Measurements from ENCODE around the gene NDUFB7. TPM values are rescaled to one million over a fixed set of nuclear protein-coding genes. Genes with fewer than 3 reads are reported as not detected.

NDUFB7 gene
- total RNA-seq, 1 experiment from 2014 or later: 180 TPM

DNA sequence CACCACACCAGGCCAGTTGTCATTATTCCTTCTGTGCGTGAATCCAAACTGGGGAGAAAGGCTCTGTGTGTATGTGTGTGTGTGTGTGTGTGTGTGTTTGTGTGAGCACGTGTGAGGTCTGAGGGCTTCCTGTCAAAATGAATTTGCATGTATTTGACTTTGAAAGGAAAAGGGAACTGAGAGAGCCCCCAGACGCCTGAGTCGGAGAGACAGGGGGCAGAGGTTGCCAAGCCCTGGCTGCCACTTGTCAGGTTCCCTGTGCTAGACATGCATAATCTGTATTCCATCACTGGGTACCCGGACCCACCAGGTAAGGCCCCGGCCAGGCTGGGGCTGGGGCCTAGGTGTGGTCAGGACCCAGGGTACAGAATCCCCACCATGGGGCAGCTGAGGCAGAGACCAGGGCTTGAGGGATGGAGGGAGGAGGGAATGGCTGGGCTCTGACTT is 11.1 kb upstream of the NDUFB7 start, which contains the start of gene CLEC17A:
TSS of gene CLEC17A (plus strand) at position 191 of the 447 bp plus-strand sequence. CDS start at position 268, 77 bp downstream.
- intact Hi-C loops (cut with micrococcal nuclease; ENCODE audit: unreplicated experiment): no loop called here
- CTCF ChIA-PET: no interaction called here
- DNase-seq (ENCODE audit: low read depth, low spot score) (no peak), ATAC-seq (no peak)
- BruUV-seq (replicated peaks): no TSS peak
- H3K36me3 ChIP-seq (ENCODE audit: control insufficient read depth, insufficient read depth, low read length): no peaks in the 10 kb centered on the region
- H3K9me3 ChIP-seq (ENCODE audit: control insufficient read depth, insufficient read depth, low read depth, low read length): no peaks in the 10 kb centered on the region
- TF ChIP-seq CTCF (IDR thresholded peaks at IDR 0.05) (no peak), POLR2AphosphoS5 (IDR thresholded peaks at IDR 0.05; ENCODE audit: low read depth, low read length) (no peak), TCF7L2 (IDR thresholded peaks at IDR 0.05; ENCODE audit: low read depth, low read length) (no peak), SIN3A (IDR thresholded peaks at IDR 0.05; ENCODE audit: borderline replicate concordance, insufficient read depth, low read depth, low read length) (no peak)
- TF ChIP-seq, protein P1, sequence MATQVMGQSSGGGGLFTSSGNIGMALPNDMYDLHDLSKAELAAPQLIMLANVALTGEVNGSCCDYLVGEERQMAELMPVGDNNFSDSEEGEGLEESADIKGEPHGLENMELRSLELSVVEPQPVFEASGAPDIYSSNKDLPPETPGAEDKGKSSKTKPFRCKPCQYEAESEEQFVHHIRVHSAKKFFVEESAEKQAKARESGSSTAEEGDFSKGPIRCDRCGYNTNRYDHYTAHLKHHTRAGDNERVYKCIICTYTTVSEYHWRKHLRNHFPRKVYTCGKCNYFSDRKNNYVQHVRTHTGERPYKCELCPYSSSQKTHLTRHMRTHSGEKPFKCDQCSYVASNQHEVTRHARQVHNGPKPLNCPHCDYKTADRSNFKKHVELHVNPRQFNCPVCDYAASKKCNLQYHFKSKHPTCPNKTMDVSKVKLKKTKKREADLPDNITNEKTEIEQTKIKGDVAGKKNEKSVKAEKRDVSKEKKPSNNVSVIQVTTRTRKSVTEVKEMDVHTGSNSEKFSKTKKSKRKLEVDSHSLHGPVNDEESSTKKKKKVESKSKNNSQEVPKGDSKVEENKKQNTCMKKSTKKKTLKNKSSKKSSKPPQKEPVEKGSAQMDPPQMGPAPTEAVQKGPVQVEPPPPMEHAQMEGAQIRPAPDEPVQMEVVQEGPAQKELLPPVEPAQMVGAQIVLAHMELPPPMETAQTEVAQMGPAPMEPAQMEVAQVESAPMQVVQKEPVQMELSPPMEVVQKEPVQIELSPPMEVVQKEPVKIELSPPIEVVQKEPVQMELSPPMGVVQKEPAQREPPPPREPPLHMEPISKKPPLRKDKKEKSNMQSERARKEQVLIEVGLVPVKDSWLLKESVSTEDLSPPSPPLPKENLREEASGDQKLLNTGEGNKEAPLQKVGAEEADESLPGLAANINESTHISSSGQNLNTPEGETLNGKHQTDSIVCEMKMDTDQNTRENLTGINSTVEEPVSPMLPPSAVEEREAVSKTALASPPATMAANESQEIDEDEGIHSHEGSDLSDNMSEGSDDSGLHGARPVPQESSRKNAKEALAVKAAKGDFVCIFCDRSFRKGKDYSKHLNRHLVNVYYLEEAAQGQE (IDR thresholded peaks at IDR 0.05; ENCODE audit: insufficient read depth in 1 of 2, low read depth in 2 of 2, low read length in 1 of 2): no peak
- no peaks in the 10 kb centered on the region for H3K27me3 ChIP-seq (ENCODE audit: control insufficient read depth, insufficient read depth, low read length)
- POLR2A ChIA-PET: no interaction called here
- H3K4me1 ChIP-seq (ENCODE audit: control insufficient read depth, insufficient read depth, low read length): no peaks in the 10 kb centered on the region
- H3K4me3 ChIP-seq (ENCODE audit: low read depth in 2 of 2, low read length in 2 of 2): no peak within 1 kb of the TSS
- H3K27ac ChIP-seq (ENCODE audit: low read length): no peak within 1 kb of the TSS
- in situ Hi-C loops (cut with HindIII; ENCODE audit: low pct_unique_long_range_greater_than_20kb, low sequenced_read_pairs): no loop called here

DNA sequence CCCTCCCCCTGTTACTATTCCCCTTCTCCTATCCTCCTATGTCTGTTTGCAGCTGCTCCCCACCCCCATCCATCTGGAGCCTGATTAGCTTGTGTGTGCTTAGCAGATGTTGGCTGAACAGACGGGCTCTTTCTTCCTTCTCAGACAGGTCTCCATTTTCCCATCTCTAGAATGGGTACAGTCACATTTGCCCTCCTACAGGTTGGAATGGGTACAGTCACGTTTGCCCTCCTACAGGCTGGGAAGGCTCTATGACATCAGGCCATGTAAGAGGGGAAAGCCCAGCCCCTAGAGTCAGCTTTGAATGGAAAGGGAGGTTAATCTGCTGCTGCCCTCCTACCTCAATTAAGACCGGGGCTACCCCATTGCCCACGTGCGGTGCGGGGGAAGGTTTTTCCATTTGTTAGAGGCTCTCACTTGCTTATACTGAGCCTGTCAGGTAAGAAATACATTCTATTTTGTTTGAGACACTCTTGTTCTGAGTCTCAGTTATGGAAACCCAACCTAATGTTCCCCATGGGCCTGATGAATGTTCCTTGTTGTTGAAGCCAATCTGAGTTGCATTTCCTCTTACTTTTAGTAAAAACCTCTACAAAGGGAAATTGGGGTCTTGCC is 8.9 kb upstream of the NDUFB7 start:
- in situ Hi-C loops (cut with HindIII; ENCODE audit: low pct_unique_long_range_greater_than_20kb, low sequenced_read_pairs): no loop called here
- POLR2A ChIA-PET: no interaction called here
- no peak for DNase-seq (ENCODE audit: low read depth, low spot score)
- no peak overlapping the region for H3K27ac ChIP-seq (ENCODE audit: low read length)
- intact Hi-C loops (cut with micrococcal nuclease; ENCODE audit: unreplicated experiment): no loop called here
- no peaks in the 10 kb centered on the region for H3K27me3 ChIP-seq (ENCODE audit: control insufficient read depth, insufficient read depth, low read length)
- H3K4me3 ChIP-seq (ENCODE audit: low read depth in 2 of 2, low read length in 2 of 2): no peak overlapping the region
- no peaks in the 10 kb centered on the region for H3K4me1 ChIP-seq (ENCODE audit: control insufficient read depth, insufficient read depth, low read length)
- no peaks in the 10 kb centered on the region for H3K9me3 ChIP-seq (ENCODE audit: control insufficient read depth, insufficient read depth, low read depth, low read length)
- BruUV-seq (replicated peaks): no TSS peak
- CTCF ChIA-PET: no interaction called here
- no peaks in the 10 kb centered on the region for H3K36me3 ChIP-seq (ENCODE audit: control insufficient read depth, insufficient read depth, low read length)
- TF ChIP-seq TCF7L2 (IDR thresholded peaks at IDR 0.05; ENCODE audit: low read depth, low read length) (no peak), SIN3A (IDR thresholded peaks at IDR 0.05; ENCODE audit: borderline replicate concordance, insufficient read depth, low read depth, low read length) (no peak), CTCF (IDR thresholded peaks at IDR 0.05) (no peak), POLR2AphosphoS5 (IDR thresholded peaks at IDR 0.05; ENCODE audit: low read depth, low read length) (no peak)
- TF ChIP-seq, protein P1 (IDR thresholded peaks at IDR 0.05; ENCODE audit: insufficient read depth in 1 of 2, low read depth in 2 of 2, low read length in 1 of 2): no peak
- no peak for ATAC-seq
